T-cell (primary cell): ENCODE results near the gene FREM1. TPM values are rescaled to one million over a fixed set of nuclear protein-coding genes. Genes with fewer than 3 reads are reported as not detected.

Source experiments
- ATAC-seq, 4 experiments: fragments of 200-7000 bp in 3 of 4; fragments of 150-1000 bp in 1 of 4; cut with Tn5 transposase; replicated peaks in 1 of 4; 1 replicate in 3 of 4; 2 replicates in 1 of 4; pipeline ENCODE4 v1.10.0; 2021; ENCODE audit warnings: moderate library complexity in 3 of 4, mild to moderate bottlenecking in 2 of 4, moderate number of reproducible peaks in 1 of 4
- CTCF ChIA-PET, 2 donors: fragments of 300-600 bp; sonication (Branson Sonifier 250); formaldehyde crosslinking; loops; one replicate each; lab custom pipeline; 2022; ENCODE audit warnings: antibody characterized with exemption in 2 of 2; lab: Charles Lee
- POLR2A ChIA-PET, 2 donors: fragments of 300-600 bp; sonication (Branson Sonifier 250); formaldehyde crosslinking; loops; one replicate each; lab custom pipeline; 2022; ENCODE audit warnings: antibody characterized with exemption in 2 of 2; lab: Charles Lee
- DNase-seq, 35 experiments: peaks; one replicate each; pipeline versions ENCODE4 v3.0.0 to v3.0.0-alpha.2; 2013 to 2023
- H3K27ac ChIP-seq: one replicate; pipeline ENCODE4 v1.5.1; 2013; ENCODE audit warnings: low read length
- H3K27me3 ChIP-seq, 2 experiments: replicated peaks in 1 of 2; 1 replicate in 1 of 2; 2 replicates in 1 of 2; pipeline versions ENCODE4 v1.6.1 to v1.7.0; 2013; ENCODE audit warnings: low read length in 1 of 2, mixed read lengths in 1 of 2; ENCODE audit not compliant: control insufficient read depth in 2 of 2, insufficient read depth in 2 of 2; ENCODE audit errors: extremely low read depth in 1 of 2
- H3K36me3 ChIP-seq, 2 donors: 1 replicate in 1 of 2; 2 replicates in 1 of 2; pipeline versions ENCODE4 v1.6.1 to v1.7.0; 2013; ENCODE audit warnings: low read length in 1 of 2; ENCODE audit not compliant: control insufficient read depth in 2 of 2, insufficient read depth in 1 of 2; ENCODE audit errors: extremely low read depth in 1 of 2
- H3K4me1 ChIP-seq, 2 experiments: 1 replicate in 1 of 2; 2 replicates in 1 of 2; pipeline versions ENCODE4 v1.6.1 to v1.7.0; 2013; ENCODE audit warnings: low read length in 2 of 2, mixed read lengths in 1 of 2; ENCODE audit not compliant: insufficient read depth in 2 of 2, control insufficient read depth in 1 of 2; ENCODE audit errors: extremely low read depth in 1 of 2
- H3K4me3 ChIP-seq, 2 donors: 1 replicate in 1 of 2; 2 replicates in 1 of 2; pipeline versions ENCODE4 v1.5.1 to v1.7.0; 2013; ENCODE audit warnings: mild to moderate bottlenecking in 2 of 2, low read length in 1 of 2, moderate library complexity in 1 of 2; ENCODE audit not compliant: control insufficient read depth in 1 of 2; ENCODE audit errors: extremely low read depth in 1 of 2
- H3K9me3 ChIP-seq: 2 replicates; pipeline ENCODE4 v1.7.0; 2013
- H3K27ac Mint-ChIP-seq, 2 donors: one replicate each; pipeline ENCODE4 v1.8.0; 2020 to 2021; ENCODE audit warnings: mild to moderate bottlenecking in 2 of 2, mixed read lengths in 2 of 2
- H3K27me3 Mint-ChIP-seq, 2 donors: one replicate each; pipeline ENCODE4 v1.8.0; 2021 to 2022; ENCODE audit warnings: mixed read lengths in 2 of 2
- H3K36me3 Mint-ChIP-seq: one replicate; pipeline ENCODE4 v1.8.0; 2021; ENCODE audit warnings: mixed read lengths
- H3K4me1 Mint-ChIP-seq, 3 donors: one replicate each; pipeline ENCODE4 v1.8.0; 2020 to 2022; ENCODE audit warnings: mixed read lengths in 3 of 3, mild to moderate bottlenecking in 1 of 3
- H3K4me3 Mint-ChIP-seq, 3 donors: one replicate each; pipeline ENCODE4 v1.8.0; 2020 to 2022; ENCODE audit warnings: mild to moderate bottlenecking in 3 of 3, mixed read lengths in 3 of 3, moderate library complexity in 3 of 3
- H3K9me3 Mint-ChIP-seq, 3 donors: one replicate each; pipeline ENCODE4 v1.8.0; 2020 to 2022; ENCODE audit warnings: mixed read lengths in 3 of 3
- WGBS: methylation state at CpG from one replicate; pipeline ENCODE4 v1.1.5; 2013; ENCODE audit warnings: missing lambda C conversion rate; ENCODE audit not compliant: insufficient coverage; 5-methylcytosine and 5-hydroxymethylcytosine counted together
- total RNA-seq, 35 experiments: library from RNA in 6 of 35; stranded (reverse) in 6 of 35; fragments of 120-200 nt in 1 of 35; gene quantifications; one replicate each; pipeline versions ENCODE4 v1.2.1 to v1.2.4 and lab custom pipeline; 2013 to 2026

The FREM1 gene
- total RNA-seq, 5 donors from 2014 or later (not counting 1 experiment from before 2014, with no cell fraction given), result 0.26 to 0.76 (median 0.39) TPM; not detected in 1

DNA sequence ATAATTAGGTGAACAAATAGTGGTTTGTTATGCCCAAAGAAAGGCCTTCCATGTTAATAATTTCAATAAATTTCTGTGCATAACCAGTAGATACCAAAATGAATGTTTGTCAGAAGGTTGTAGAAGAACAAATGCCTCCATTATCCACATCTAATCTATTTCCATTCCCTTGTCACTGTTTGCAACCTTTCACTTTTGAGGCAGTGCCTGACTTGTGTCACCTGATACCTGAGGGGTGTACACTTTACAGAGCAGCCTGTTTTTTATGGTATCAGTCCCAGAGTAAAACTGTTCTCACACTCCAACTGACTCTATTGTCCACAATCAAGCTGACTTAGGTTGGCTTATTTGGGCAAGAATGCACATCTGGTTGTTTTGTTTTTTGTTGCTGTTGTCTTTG, 40.1 kb downstream of the FREM1 start:
- no peak overlapping the region for H3K4me3 Mint-ChIP-seq
- Histone ChIP-seq H3K36me3 (no peaks in the 10 kb centered on the region), H3K27ac (no peak overlapping the region), H3K27me3 (peaks cover 0 to 2% of the 10 kb centered on the region in 2 experiments), H3K4me3 (no peak overlapping the region), H3K9me3 (no peaks in the 10 kb centered on the region), H3K4me1 (no peaks in the 10 kb centered on the region)
- ChIA-PET POLR2A (no interaction called here), CTCF (no interaction called here)
- peaks cover 0 to 4% (median 0%) of the 10 kb centered on the region in 3 donors for H3K9me3 Mint-ChIP-seq
- ATAC-seq, result no peak
- no peak overlapping the region for H3K27ac Mint-ChIP-seq
- DNase-seq, result no peak
- H3K36me3 Mint-ChIP-seq, result no peaks in the 10 kb centered on the region
- H3K27me3 Mint-ChIP-seq, result peaks cover 2 to 3% of the 10 kb centered on the region in 2 donors
- H3K4me1 Mint-ChIP-seq, result no peaks in the 10 kb centered on the region

DNA sequence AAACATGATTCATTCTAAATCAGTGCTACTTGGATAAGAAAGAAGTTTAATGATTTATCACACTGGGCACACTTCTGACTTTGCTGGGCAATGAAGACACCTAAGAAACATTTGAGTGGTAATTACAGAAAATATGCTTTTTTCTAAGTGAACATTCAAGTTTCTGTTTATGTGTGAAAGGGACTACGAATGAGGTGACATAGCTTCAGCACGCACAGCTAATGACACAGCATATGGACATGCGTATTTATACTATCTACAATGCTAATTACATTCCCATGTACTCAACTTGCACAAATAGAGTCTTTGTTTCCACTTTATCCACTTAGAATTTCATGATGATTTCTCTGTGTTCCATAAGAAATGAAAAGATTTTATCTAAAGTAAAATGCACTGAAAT, 40.6 kb downstream of the FREM1 start:
- CTCF ChIA-PET, result no interaction called here
- H3K9me3 ChIP-seq, result no peaks in the 10 kb centered on the region
- H3K36me3 Mint-ChIP-seq, result no peaks in the 10 kb centered on the region

GRCh38 chr9:14868772-14869583, 41.2 kb downstream of the FREM1 start:
- H3K9me3 Mint-ChIP-seq, result peaks cover 0 to 4% (median 0%) of the 10 kb centered on the region in 3 donors
- no peak overlapping the region for H3K4me3 ChIP-seq
- 91% methylated on average over 10 of the region's 16 CpGs for WGBS
- H3K27me3 Mint-ChIP-seq, result peaks cover 2 to 3% of the 10 kb centered on the region in 2 donors
- no peaks in the 10 kb centered on the region for H3K4me1 ChIP-seq
- no peak for ATAC-seq
- DNase-seq, result no peak
- POLR2A ChIA-PET, result no interaction called here
- peaks cover 0 to 2% of the 10 kb centered on the region in 2 experiments for H3K27me3 ChIP-seq
- H3K4me3 Mint-ChIP-seq, result no peak overlapping the region
- H3K36me3 ChIP-seq, result no peaks in the 10 kb centered on the region
- no peaks in the 10 kb centered on the region for H3K9me3 ChIP-seq
- no peaks in the 10 kb centered on the region for H3K36me3 Mint-ChIP-seq
- no peak overlapping the region for H3K27ac Mint-ChIP-seq
- no peak overlapping the region for H3K27ac ChIP-seq
- CTCF ChIA-PET, result no interaction called here
- H3K4me1 Mint-ChIP-seq, result no peaks in the 10 kb centered on the region

More for the DNA sequence above, 40.6 kb downstream of the FREM1 start:
- H3K27ac ChIP-seq, result no peak overlapping the region
- H3K4me3 ChIP-seq, result no peak overlapping the region
- WGBS, result no CpG with 5 or more reads among the region's 3 CpGs
- no peak for ATAC-seq
- Mint-ChIP-seq H3K4me3 (no peak overlapping the region), H3K27ac (no peak overlapping the region), H3K4me1 (no peaks in the 10 kb centered on the region), H3K27me3 (peaks cover 2 to 3% of the 10 kb centered on the region in 2 donors), H3K9me3 (peaks cover 0 to 4% (median 0%) of the 10 kb centered on the region in 3 donors)
- H3K27me3 ChIP-seq, result peaks cover 0 to 2% of the 10 kb centered on the region in 2 experiments
- no peak for DNase-seq
- POLR2A ChIA-PET, result no interaction called here
- H3K36me3 ChIP-seq, result no peaks in the 10 kb centered on the region
- H3K4me1 ChIP-seq, result no peaks in the 10 kb centered on the region

DNA sequence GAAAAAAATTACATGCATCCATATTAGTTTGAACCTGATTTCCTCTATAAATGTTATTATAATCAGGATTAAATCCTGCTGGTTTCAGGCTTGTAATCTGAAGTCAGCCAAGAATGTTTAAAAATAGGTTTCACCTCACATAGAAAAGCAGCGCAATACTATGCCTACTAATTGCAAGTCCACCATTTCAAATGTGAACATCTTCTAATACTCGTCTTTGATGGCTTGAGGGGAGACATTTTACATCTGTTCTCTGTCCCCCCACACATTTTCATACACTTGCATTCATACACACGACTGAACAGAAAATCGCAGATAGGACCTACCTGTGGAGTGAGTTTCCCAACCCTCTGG, 41.8 kb downstream of the FREM1 start:
- Mint-ChIP-seq H3K36me3 (no peaks in the 10 kb centered on the region), H3K9me3 (no peaks in the 10 kb centered on the region), H3K27ac (no peak overlapping the region), H3K27me3 (peaks cover 0 to 2% of the 10 kb centered on the region in 2 donors), H3K4me1 (no peaks in the 10 kb centered on the region), H3K4me3 (no peak overlapping the region)
- Histone ChIP-seq H3K4me3 (no peak overlapping the region), H3K36me3 (no peaks in the 10 kb centered on the region), H3K9me3 (no peaks in the 10 kb centered on the region), H3K27me3 (peaks cover 0 to 2% of the 10 kb centered on the region in 2 experiments), H3K27ac (no peak overlapping the region), H3K4me1 (no peaks in the 10 kb centered on the region)
- POLR2A ChIA-PET, result no interaction called here
- ATAC-seq (no peak), DNase-seq (no peak)
- CTCF ChIA-PET, result no interaction called here
- no CpG with 5 or more reads among the region's 4 CpGs for WGBS

DNA sequence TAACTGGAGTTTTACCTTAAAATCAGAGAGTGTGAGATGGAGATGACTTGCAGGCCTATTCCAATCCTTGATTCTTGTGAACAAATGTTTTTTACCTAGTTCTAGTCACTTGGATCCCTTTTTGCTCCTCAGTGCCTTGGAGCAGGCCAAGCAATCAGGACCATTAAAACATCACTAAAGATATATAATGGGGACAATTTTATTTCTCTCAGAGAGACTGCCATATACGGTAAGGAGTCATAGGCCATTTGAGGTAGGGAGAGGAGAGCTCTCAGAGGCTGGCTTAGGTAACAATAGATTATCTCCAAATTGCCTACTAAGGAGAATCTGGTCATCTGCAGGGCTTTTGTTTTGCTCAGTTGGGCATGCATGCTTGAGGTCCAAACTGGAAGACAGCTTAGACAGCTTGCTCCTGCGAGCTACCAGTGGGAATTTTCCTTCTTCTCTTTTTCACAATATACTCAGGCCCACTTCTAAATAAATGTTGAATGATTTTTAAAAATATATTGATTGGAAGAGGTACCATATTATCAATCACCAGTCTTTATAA, 44.0 kb downstream of the FREM1 start:
- no peaks in the 10 kb centered on the region for H3K36me3 ChIP-seq
- POLR2A ChIA-PET, result no interaction called here
- DNase-seq (no peak), ATAC-seq (no peak)
- no peaks in the 10 kb centered on the region for H3K9me3 ChIP-seq
- Mint-ChIP-seq H3K27ac (no peak overlapping the region), H3K9me3 (no peaks in the 10 kb centered on the region), H3K27me3 (no peaks in the 10 kb centered on the region), H3K4me3 (no peak overlapping the region), H3K36me3 (no peaks in the 10 kb centered on the region), H3K4me1 (no peaks in the 10 kb centered on the region)
- WGBS, result no CpG with 5 or more reads among the region's 2 CpGs
- H3K27me3 ChIP-seq, result peaks cover 0 to 2% of the 10 kb centered on the region in 2 experiments
- H3K4me1 ChIP-seq, result no peaks in the 10 kb centered on the region
- CTCF ChIA-PET, result no interaction called here
- no peak overlapping the region for H3K27ac ChIP-seq
- H3K4me3 ChIP-seq, result no peak overlapping the region

DNA sequence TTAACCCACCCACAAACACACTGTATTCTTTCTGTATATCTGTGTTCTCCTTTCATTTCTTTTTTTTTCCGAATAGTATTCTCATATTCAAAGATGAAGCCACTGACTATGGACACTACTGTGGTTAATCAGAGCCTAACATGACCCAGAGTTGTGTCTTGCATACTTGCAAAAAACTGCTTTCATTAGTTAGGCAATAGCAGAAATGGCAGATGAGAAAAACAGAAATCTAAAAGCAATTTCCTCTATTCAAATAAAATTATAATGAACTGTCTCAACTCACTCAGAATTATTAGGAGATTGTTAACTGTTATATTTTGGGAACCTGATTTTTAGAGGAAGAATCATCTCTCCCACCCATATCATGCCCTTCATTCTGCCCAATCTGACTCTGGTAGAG, 45.9 kb downstream of the FREM1 start:
- Mint-ChIP-seq H3K27me3 (no peaks in the 10 kb centered on the region), H3K4me1 (no peaks in the 10 kb centered on the region), H3K27ac (no peak overlapping the region), H3K4me3 (no peak overlapping the region), H3K36me3 (no peaks in the 10 kb centered on the region), H3K9me3 (no peaks in the 10 kb centered on the region)
- ChIA-PET CTCF (no interaction called here), POLR2A (no interaction called here)
- Histone ChIP-seq H3K4me3 (no peak overlapping the region), H3K27ac (no peak overlapping the region), H3K36me3 (no peaks in the 10 kb centered on the region), H3K4me1 (no peaks in the 10 kb centered on the region), H3K9me3 (no peaks in the 10 kb centered on the region), H3K27me3 (peaks cover 0 to 2% of the 10 kb centered on the region in 2 experiments)
- no peak for DNase-seq
- ATAC-seq, result no peak
- no CpG with 5 or more reads among the region's 1 CpG for WGBS
